Parathyroid adenoma (tissue), 2 donors: Measurements from ENCODE around the gene OR4D2.
A peak's percentile ranks its signal among the peaks of the same experiment; 100 is the strongest.

Experiments
- H2AFZ ChIP-seq: fragments of 300-600 bp; sonication (generic); one replicate; pipeline ENCODE4 v1.7.0; 2017; ENCODE audit warnings: antibody characterized with exemption, mild to moderate bottlenecking
- H3K27ac ChIP-seq: fragments of 300-600 bp; sonication (generic); one replicate; pipeline ENCODE4 v1.7.0; 2017
- H3K27me3 ChIP-seq: fragments of 300-600 bp; sonication (generic); one replicate; pipeline ENCODE4 v1.7.0; 2017; ENCODE audit warnings: low read length; ENCODE audit not compliant: control insufficient read depth, insufficient read depth
- H3K36me3 ChIP-seq: fragments of 300-600 bp; sonication (generic); one replicate; pipeline ENCODE4 v1.7.0; 2017; ENCODE audit warnings: low read length; ENCODE audit not compliant: control insufficient read depth, insufficient read depth
- H3K4me1 ChIP-seq: fragments of 300-600 bp; sonication (generic); one replicate; pipeline ENCODE4 v1.7.0; 2017; ENCODE audit warnings: control low read depth
- H3K4me2 ChIP-seq: fragments of 300-600 bp; sonication (generic); one replicate; pipeline ENCODE4 v1.7.0; 2017; ENCODE audit warnings: low read length
- H3K4me3 ChIP-seq: fragments of 300-600 bp; sonication (generic); one replicate; pipeline ENCODE4 v1.7.0; 2017; ENCODE audit warnings: low read depth, low read length
- H3K79me2 ChIP-seq: fragments of 300-600 bp; sonication (generic); one replicate; pipeline ENCODE4 v1.7.0; 2017; ENCODE audit warnings: control low read depth
- H3K9ac ChIP-seq: fragments of 300-600 bp; sonication (generic); one replicate; pipeline ENCODE4 v1.7.0; 2017; ENCODE audit warnings: mild to moderate bottlenecking
- H3K9me3 ChIP-seq: fragments of 300-600 bp; sonication (generic); one replicate; pipeline ENCODE4 v1.7.0; 2017; ENCODE audit warnings: low read length; ENCODE audit not compliant: control insufficient read depth
- CTCF ChIP-seq: fragments of 300-600 bp; sonication (generic); IDR thresholded peaks from one replicate; pipeline ENCODE4 v1.7.0; 2017; ENCODE audit warnings: antibody characterized with exemption, mild to moderate bottlenecking
- donor health status: primary hyperparathyroidism.

OR4D2 gene

GRCh38 chr17:58193641-58194255 lies 27.0 kb downstream of the OR4D2 start:
- Histone ChIP-seq H3K79me2 (no peaks in the 10 kb centered on the region), H3K27me3 (no peaks in the 10 kb centered on the region), H3K4me2 (no peak overlapping the region), H3K27ac (no peak overlapping the region), H2AFZ (no peak overlapping the region), H3K9me3 (no peaks in the 10 kb centered on the region), H3K4me3 (no peak overlapping the region), H3K36me3 (no peaks in the 10 kb centered on the region), H3K4me1 (no peaks in the 10 kb centered on the region), H3K9ac (no peak overlapping the region)
- no peak for TF ChIP-seq CTCF

GRCh38 chr17:58195518-58196123 lies 28.8 kb downstream of the OR4D2 start:
- no peaks in the 10 kb centered on the region for H3K36me3 ChIP-seq
- H3K9ac ChIP-seq: no peak overlapping the region
- no peak for TF ChIP-seq CTCF
- H3K27ac ChIP-seq: no peak overlapping the region
- H3K4me2 ChIP-seq: no peak overlapping the region
- no peak overlapping the region for H2AFZ ChIP-seq
- no peaks in the 10 kb centered on the region for H3K27me3 ChIP-seq
- H3K79me2 ChIP-seq: no peaks in the 10 kb centered on the region
- no peaks in the 10 kb centered on the region for H3K9me3 ChIP-seq
- H3K4me3 ChIP-seq: no peak overlapping the region
- no peaks in the 10 kb centered on the region for H3K4me1 ChIP-seq

GRCh38 chr17:58196610-58197009 lies 29.8 kb downstream of the OR4D2 start:
- no peak overlapping the region for H2AFZ ChIP-seq
- TF ChIP-seq CTCF: no peak
- no peak overlapping the region for H3K4me3 ChIP-seq
- H3K79me2 ChIP-seq: no peaks in the 10 kb centered on the region
- H3K36me3 ChIP-seq: no peaks in the 10 kb centered on the region
- H3K4me1 ChIP-seq: no peaks in the 10 kb centered on the region
- no peak overlapping the region for H3K4me2 ChIP-seq
- no peaks in the 10 kb centered on the region for H3K9me3 ChIP-seq
- no peaks in the 10 kb centered on the region for H3K27me3 ChIP-seq
- H3K9ac ChIP-seq: no peak overlapping the region
- no peak overlapping the region for H3K27ac ChIP-seq

- no peak overlapping the region for H3K4me3 ChIP-seq
- H3K27ac ChIP-seq: no peak overlapping the region
- H3K9me3 ChIP-seq: no peaks in the 10 kb centered on the region
- peak; percentile 61 for TF ChIP-seq CTCF
- H3K79me2 ChIP-seq: no peaks in the 10 kb centered on the region
- H3K27me3 ChIP-seq: no peaks in the 10 kb centered on the region
- H2AFZ ChIP-seq: no peak overlapping the region
- H3K4me2 ChIP-seq: no peak overlapping the region
- no peaks in the 10 kb centered on the region for H3K4me1 ChIP-seq
- no peaks in the 10 kb centered on the region for H3K36me3 ChIP-seq
- H3K9ac ChIP-seq: no peak overlapping the region
Measured at GRCh38 chr17:58200024-58200633, 33.3 kb downstream of the OR4D2 start.
